SK-N-SH (cell line): ENCODE results near the gene HOXA2. TPM values are rescaled to one million over a fixed set of nuclear protein-coding genes. Genes with fewer than 3 reads are reported as not detected.

ENCODE experiments used
- CTCF ChIA-PET: fragments of 300-600, 350-600 bp; formaldehyde crosslinking; extraction: SDS; loops from one replicate; lab custom pipeline; 2021; lab: Yijun Ruan, JAX
- POLR2A ChIA-PET: fragments of 350-600 bp; sonication (Branson Sonifier 250); formaldehyde crosslinking; extraction: SDS; loops from one replicate; lab custom pipeline; 2020; ENCODE audit warnings: antibody characterized with exemption, inconsistent platforms; lab: Yijun Ruan, JAX
- DNase-seq: peaks from one replicate; pipeline ENCODE4 v3.0.0; 2012
- H2AFZ ChIP-seq: fragments of 200-600 bp; sonication (generic); 2 replicates; pipeline ENCODE4 v1.8.1; 2016; ENCODE audit warnings: antibody characterized with exemption, mild to moderate bottlenecking, low read depth
- H3F3A ChIP-seq: fragments of 200-600 bp; sonication (generic); replicated peaks from 2 replicates; pipeline ENCODE3; 2016; ENCODE audit warnings: antibody characterized with exemption, mild to moderate bottlenecking; ENCODE audit not compliant: insufficient read depth
- H3K27ac ChIP-seq, 2 experiments: fragments of 200-500 bp in 1 of 2; fragments of 200-600 bp in 1 of 2; sonication (Bioruptor generic) in 1 of 2; sonication (generic), shearing (Covaris generic) in 1 of 2; 2 replicates each; pipeline versions ENCODE4 v1.5.1 to v1.6.1; 2014 to 2016; ENCODE audit warnings: low read depth in 2 of 2, inconsistent platforms in 1 of 2, low read length in 1 of 2, mild to moderate bottlenecking in 1 of 2, mixed read lengths in 1 of 2
- H3K27me3 ChIP-seq: fragments of 200-600 bp; sonication (generic), shearing (Covaris generic); 2 replicates; pipeline ENCODE4 v1.6.1; 2016; ENCODE audit warnings: mixed run types; ENCODE audit not compliant: insufficient read depth
- H3K36me3 ChIP-seq, 2 experiments: fragments of 200-500 bp in 1 of 2; fragments of 200-600 bp in 1 of 2; sonication (Bioruptor generic) in 1 of 2; sonication (generic) in 1 of 2; replicated peaks in 1 of 2; 2 replicates each; pipeline versions ENCODE3 to v1.5.1; 2014 to 2016; ENCODE audit warnings: low read length in 1 of 2, mild to moderate bottlenecking in 1 of 2; ENCODE audit not compliant: insufficient read depth in 2 of 2, control insufficient read depth in 1 of 2
- H3K4me1 ChIP-seq, 2 experiments: fragments of 200-500 bp in 1 of 2; fragments of 200-600 bp in 1 of 2; sonication (Bioruptor generic) in 1 of 2; sonication (generic), shearing (Covaris generic) in 1 of 2; 2 replicates each; pipeline versions ENCODE4 v1.5.1 to v1.6.1; 2014 to 2016; ENCODE audit warnings: low read depth in 1 of 2, low read length in 1 of 2, mixed run types in 1 of 2; ENCODE audit not compliant: insufficient read depth in 2 of 2, control insufficient read depth in 1 of 2
- H3K4me2 ChIP-seq: fragments of 200-600 bp; sonication (generic), shearing (Covaris generic); 2 replicates; pipeline ENCODE4 v1.6.1; 2017; ENCODE audit warnings: mixed run types
- H3K4me3 ChIP-seq, 2 experiments: fragments of 200-500 bp in 1 of 2; fragments of 200-600 bp in 1 of 2; sonication (Bioruptor generic) in 1 of 2; sonication (generic), shearing (Covaris generic) in 1 of 2; 2 replicates each; pipeline versions ENCODE4 v1.5.1 to v1.8.1; 2014 to 2016; ENCODE audit warnings: low read depth in 2 of 2, inconsistent platforms in 1 of 2, low read length in 1 of 2, mild to moderate bottlenecking in 1 of 2, mixed read lengths in 1 of 2, moderate library complexity in 1 of 2
- H3K79me2 ChIP-seq: fragments of 200-600 bp; sonication (generic); 2 replicates; pipeline ENCODE4 v1.8.1; 2017; ENCODE audit warnings: mild to moderate bottlenecking; ENCODE audit not compliant: insufficient read depth
- H3K9ac ChIP-seq: fragments of 200-600 bp; sonication (generic); 2 replicates; pipeline ENCODE4 v1.6.1; 2017; ENCODE audit warnings: mixed run types
- H3K9me2 ChIP-seq: fragments of 200-600 bp; sonication (generic); 2 replicates; pipeline ENCODE4 v1.6.1; 2017; ENCODE audit warnings: mixed run types
- H3K9me3 ChIP-seq: fragments of 200-600 bp; sonication (generic); 2 replicates; pipeline ENCODE4 v1.6.1; 2017; ENCODE audit warnings: mixed run types, mild to moderate bottlenecking, moderate library complexity
- H4K20me1 ChIP-seq: fragments of 200-600 bp; sonication (generic); 2 replicates; pipeline ENCODE4 v1.6.1; 2017; ENCODE audit warnings: mild to moderate bottlenecking, mixed run types; ENCODE audit not compliant: insufficient read depth
- IRF3 ChIP-seq: fragments of 150-350 bp; IDR thresholded peaks from 2 replicates; pipeline ENCODE4 v1.6.1; 2016; ENCODE audit warnings: mild to moderate bottlenecking, low read depth, low read length
- NFIC ChIP-seq: IDR thresholded peaks from 2 replicates; pipeline ENCODE4 v1.4.0; 2012; ENCODE audit warnings: borderline replicate concordance
- RCOR1 ChIP-seq: fragments of 150-350 bp; IDR thresholded peaks from 2 replicates; pipeline ENCODE4 v1.6.1; 2017; ENCODE audit warnings: antibody characterized with exemption, low read length
- ZBTB33 ChIP-seq: IDR thresholded peaks from 2 replicates; pipeline ENCODE4 v1.4.0; 2012; ENCODE audit warnings: low read depth, borderline replicate concordance
- WGBS: methylation state at CpG from one replicate; pipeline ENCODE4 v1.1.6; 2017; ENCODE audit warnings: low lambda C conversion rate; 5-methylcytosine and 5-hydroxymethylcytosine counted together
- polyA plus RNA-seq, 3 experiments: library from polyadenylated mRNA; depleted of rRNA; stranded (reverse); fragments of >200 nt; gene quantifications; 2 replicates each; pipeline ENCODE4 v1.2.3, GENCODE V29; 2012

The HOXA2 gene
- polyA plus RNA-seq, 1 of the 3 experiments (the other 2 are of a cell fraction), result not detected

GRCh38 chr7:27148031-27148755, 45.7 kb upstream of the HOXA2 start:
- POLR2A ChIA-PET, result no interaction called here
- H3K79me2 ChIP-seq, result no peaks in the 10 kb centered on the region
- no peak overlapping the region for H3K4me2 ChIP-seq
- no peak overlapping the region for H2AFZ ChIP-seq
- no peak for TF ChIP-seq RCOR1
- peaks cover 12 to 18% of the 10 kb centered on the region in 2 experiments; a peak in 1 of 4 replicates for H3K4me1 ChIP-seq
- no peak overlapping the region for H3K9ac ChIP-seq
- no peaks in the 10 kb centered on the region for H3K9me2 ChIP-seq
- no peaks in the 10 kb centered on the region for H4K20me1 ChIP-seq
- H3F3A ChIP-seq, result no peaks in the 10 kb centered on the region
- H3K4me3 ChIP-seq, result no peak overlapping the region
- H3K36me3 ChIP-seq, result no peaks in the 10 kb centered on the region
- H3K27ac ChIP-seq, result no peak overlapping the region
- no peaks in the 10 kb centered on the region for H3K9me3 ChIP-seq
- 19% methylated on average over 26 of the region's 28 CpGs for WGBS
- DNase-seq, result peak; percentile 36
- CTCF ChIA-PET, result interaction anchor here (0.7 to 10.9 kb wide), 10 partner anchors 11 to 778 kb away, joined by 3 to 270 read pairs (median 4); partner anchors contain the start of genes HOXA10 and HOXA7
- peaks cover 100% of the 10 kb centered on the region for H3K27me3 ChIP-seq

GRCh38 chr7:27147199-27148030, 44.9 kb upstream of the HOXA2 start, which contains the start of gene HOXA6:
TSS of gene HOXA6 (minus strand) at chr7:27147774. CDS start at chr7:27147749, 25 bp downstream.
- TF ChIP-seq ZBTB33, result no peak
- no peak for TF ChIP-seq IRF3
- TF ChIP-seq NFIC, result no peak
- Histone ChIP-seq H3K4me1 (peaks cover 12 to 20% of the 10 kb centered on the region in 2 experiments; a peak in 1 of 4 replicates), H3K9ac (no peak within 1 kb of the TSS), H2AFZ (no peak within 1 kb of the TSS), H3K27ac (no peak within 1 kb of the TSS), H3K9me2 (no peaks in the 10 kb centered on the region), H3K27me3 (peaks cover 100% of the 10 kb centered on the region), H3K4me2 (no peak within 1 kb of the TSS), H3F3A (no peaks in the 10 kb centered on the region), H3K36me3 (no peaks in the 10 kb centered on the region), H3K79me2 (no peaks in the 10 kb centered on the region), H3K9me3 (no peaks in the 10 kb centered on the region), H4K20me1 (no peaks in the 10 kb centered on the region), H3K4me3 (no peak within 1 kb of the TSS)
- DNase-seq, result peak; percentile 47
- POLR2A ChIA-PET, result no interaction called here
- 29% methylated on average over 48 of the region's 63 CpGs for WGBS
- CTCF ChIA-PET, result interaction anchor here (0.5 to 10.9 kb wide), 5 partner anchors 12 to 479 kb away, joined by 3 to 270 read pairs (median 29); partner anchors contain the start of gene HOXA7
